Neural cell (in vitro differentiated cells): ENCODE measurements around the gene CERS1. TPM values are rescaled to one million over a fixed set of nuclear protein-coding genes. Genes with fewer than 3 reads are reported as not detected.

Experiments
- H2AFZ ChIP-seq: fragments of 200-600, 300-800 bp; sonication (generic), shearing (Covaris generic); 2 replicates; pipeline ENCODE4 v1.6.0; 2014; ENCODE audit warnings: low read depth, mild to moderate bottlenecking, antibody characterized with exemption, low read length, moderate library complexity
- H3F3A ChIP-seq: fragments of 200-600 bp; shearing (Covaris generic); 2 replicates; pipeline ENCODE4 v1.6.1; 2016; ENCODE audit warnings: mild to moderate bottlenecking, moderate library complexity, mixed read lengths, antibody characterized with exemption, low read length; ENCODE audit not compliant: insufficient read depth, poor library complexity, severe bottlenecking
- H3K27ac ChIP-seq: fragments of 200-600, 300-800 bp; sonication (generic), shearing (Covaris generic); 2 replicates; pipeline ENCODE4 v1.5.1; 2014; ENCODE audit warnings: mild to moderate bottlenecking, low read length, moderate library complexity
- H3K27me3 ChIP-seq: fragments of 300-800, 200-600 bp; sonication (generic), shearing (Covaris generic); 2 replicates; pipeline ENCODE4 v1.6.0; 2014; ENCODE audit warnings: mild to moderate bottlenecking, low read depth, low read length, moderate library complexity; ENCODE audit not compliant: insufficient read depth
- H3K36me3 ChIP-seq: fragments of 300-800, 200-600 bp; sonication (generic), shearing (Covaris generic); 2 replicates; pipeline ENCODE4 v1.5.1; 2014; ENCODE audit warnings: mild to moderate bottlenecking, antibody characterized with exemption, low read length, moderate library complexity; ENCODE audit not compliant: insufficient read depth
- H3K4me2 ChIP-seq: fragments of 300-800, 200-600 bp; sonication (generic), shearing (Covaris generic); 2 replicates; pipeline ENCODE4 v1.6.0; 2014; ENCODE audit warnings: mild to moderate bottlenecking, low read length
- H3K4me3 ChIP-seq: fragments of 300-800, 200-600 bp; sonication (generic), shearing (Covaris generic); 2 replicates; pipeline ENCODE4 v1.5.1; 2014; ENCODE audit warnings: mild to moderate bottlenecking, low read length, moderate library complexity
- H3K79me2 ChIP-seq: fragments of 200-600 bp; shearing (Covaris generic); replicated peaks from 2 replicates; pipeline ENCODE4 v1.6.0; 2014; ENCODE audit warnings: mild to moderate bottlenecking, low read length, moderate library complexity; ENCODE audit not compliant: insufficient read depth
- H3K9ac ChIP-seq: fragments of 300-800, 200-600 bp; sonication (generic), shearing (Covaris generic); 2 replicates; pipeline ENCODE4 v1.6.1; 2016; ENCODE audit warnings: mild to moderate bottlenecking, low read length, mixed read lengths
- H3K9me2 ChIP-seq: fragments of 200-600 bp; shearing (Covaris generic); 2 replicates; pipeline ENCODE4 v1.6.1; 2016; ENCODE audit warnings: mild to moderate bottlenecking, low read length, mixed read lengths; ENCODE audit not compliant: insufficient read depth
- H3K9me3 ChIP-seq: fragments of 200-600, 300-800 bp; sonication (generic), shearing (Covaris generic); 2 replicates; pipeline ENCODE4 v1.6.1; 2016; ENCODE audit warnings: mild to moderate bottlenecking, mixed run types, low read length, moderate library complexity, mixed read lengths
- H4K20me1 ChIP-seq: fragments of 200-600 bp; shearing (Covaris generic); 2 replicates; pipeline ENCODE4 v1.6.1; 2016; ENCODE audit warnings: mild to moderate bottlenecking, mixed run types; ENCODE audit not compliant: insufficient read depth
- EP300 ChIP-seq: fragments of 450-650 bp; conservative IDR thresholded peaks from 2 replicates; pipeline ENCODE4 v1.6.1; 2014; ENCODE audit warnings: antibody characterized with exemption, mild to moderate bottlenecking, moderate library complexity; ENCODE audit not compliant: poor library complexity, severe bottlenecking
- EZH2 ChIP-seq: fragments of 200-600, 300-800 bp; shearing (Covaris generic), sonication (generic); IDR thresholded peaks from 2 replicates; pipeline ENCODE4 v1.6.1; 2014; ENCODE audit warnings: antibody characterized with exemption, low read length, borderline replicate concordance, mild to moderate bottlenecking; ENCODE audit not compliant: insufficient read depth, poor library complexity, severe bottlenecking
- MXI1 ChIP-seq: fragments of 450-650 bp; conservative IDR thresholded peaks from 2 replicates; pipeline ENCODE4 v1.6.1; 2014; ENCODE audit warnings: antibody characterized with exemption, mild to moderate bottlenecking; ENCODE audit not compliant: poor library complexity, severe bottlenecking
- POLR2AphosphoS5 ChIP-seq: IDR thresholded peaks from 2 replicates; pipeline ENCODE4 v1.6.1; 2012
- RAD21 ChIP-seq: fragments of 450-650 bp; conservative IDR thresholded peaks from 2 replicates; pipeline ENCODE4 v1.6.1; 2014; ENCODE audit warnings: antibody characterized with exemption, mild to moderate bottlenecking, moderate library complexity
- REST ChIP-seq: IDR thresholded peaks from 2 replicates; pipeline ENCODE4 v1.6.1; 2012; ENCODE audit warnings: borderline replicate concordance
- SMC3 ChIP-seq: fragments of 450-650 bp; conservative IDR thresholded peaks from 2 replicates; pipeline ENCODE4 v1.6.1; 2014; ENCODE audit warnings: antibody characterized with exemption, mild to moderate bottlenecking, moderate library complexity; ENCODE audit not compliant: poor library complexity
- TAF1 ChIP-seq: IDR thresholded peaks from 2 replicates; pipeline ENCODE4 v1.6.1; 2012; ENCODE audit warnings: low read depth
- polyA plus RNA-seq: library from polyadenylated mRNA; depleted of rRNA; stranded (reverse); fragments of >200 nt; gene quantifications from 2 replicates; pipeline ENCODE4 v1.2.3, GENCODE V29; 2014
- TF ChIP-seq, protein P1 (sequence below): fragments of 450-650 bp; IDR thresholded peaks from 2 replicates; pipeline ENCODE4 v1.5.1; 2014; ENCODE audit warnings: antibody characterized with exemption, mild to moderate bottlenecking, moderate library complexity; ENCODE audit not compliant: poor library complexity, severe bottlenecking

Gene CERS1
- polyA plus RNA-seq, 1 donor from 2014 or later: 19.1 TPM

GRCh38 chr19:18847549-18848463, 48.2 kb downstream of the CERS1 start:
- Histone ChIP-seq H3K9me2 (no peaks in the 10 kb centered on the region), H3K36me3 (no peaks in the 10 kb centered on the region), H4K20me1 (peaks cover 5% of the 10 kb centered on the region), H3K4me2 (no peak overlapping the region), H3K27me3 (no peaks in the 10 kb centered on the region), H3K27ac (no peak overlapping the region), H3F3A (no peaks in the 10 kb centered on the region), H3K4me3 (no peak overlapping the region), H3K9me3 (no peaks in the 10 kb centered on the region), H3K9ac (no peak overlapping the region), H2AFZ (no peak overlapping the region), H3K79me2 (peaks cover 20% of the 10 kb centered on the region)
- TF ChIP-seq REST (no peak), TAF1 (no peak)

DNA sequence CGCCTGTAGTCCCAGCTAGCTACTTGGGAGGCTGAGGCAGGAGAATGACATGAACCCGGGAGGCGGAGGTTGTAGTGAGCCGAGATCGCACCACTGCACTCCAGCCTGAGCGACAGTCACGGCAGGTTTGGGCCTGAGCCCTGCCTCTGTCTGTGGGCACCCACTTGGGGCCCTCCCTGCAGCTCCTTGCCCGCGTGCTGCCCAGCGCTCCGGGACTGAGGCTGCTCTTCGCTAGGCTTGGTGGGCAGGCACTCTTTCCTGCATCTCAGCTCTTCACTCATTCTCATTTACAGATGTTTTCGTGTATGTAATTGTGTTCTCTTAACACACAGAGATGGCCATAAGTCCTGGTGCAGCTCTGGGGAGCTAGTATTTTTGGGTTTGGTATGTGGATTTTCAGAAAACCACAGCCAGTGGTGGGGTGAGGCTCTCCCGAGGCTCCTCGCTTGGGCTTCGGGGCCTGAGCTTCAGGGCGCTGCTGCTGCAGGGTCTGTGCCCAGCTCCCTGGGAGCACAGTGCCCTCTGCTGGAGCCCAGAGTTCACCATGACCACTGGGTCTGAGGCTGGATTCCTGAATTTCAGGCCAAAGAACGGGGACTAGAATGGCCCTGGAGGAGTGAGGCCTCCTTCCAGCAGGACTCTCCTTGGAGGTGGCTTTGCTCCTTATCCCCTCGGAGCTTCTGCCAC, 49.0 kb downstream of the CERS1 start:
- H3K27ac ChIP-seq: no peak overlapping the region
- peaks cover 5% of the 10 kb centered on the region for H4K20me1 ChIP-seq
- TF ChIP-seq MXI1 (no peak), SMC3 (peak; percentile 93), RAD21 (peak; percentile 90)
- TF ChIP-seq, protein P1, sequence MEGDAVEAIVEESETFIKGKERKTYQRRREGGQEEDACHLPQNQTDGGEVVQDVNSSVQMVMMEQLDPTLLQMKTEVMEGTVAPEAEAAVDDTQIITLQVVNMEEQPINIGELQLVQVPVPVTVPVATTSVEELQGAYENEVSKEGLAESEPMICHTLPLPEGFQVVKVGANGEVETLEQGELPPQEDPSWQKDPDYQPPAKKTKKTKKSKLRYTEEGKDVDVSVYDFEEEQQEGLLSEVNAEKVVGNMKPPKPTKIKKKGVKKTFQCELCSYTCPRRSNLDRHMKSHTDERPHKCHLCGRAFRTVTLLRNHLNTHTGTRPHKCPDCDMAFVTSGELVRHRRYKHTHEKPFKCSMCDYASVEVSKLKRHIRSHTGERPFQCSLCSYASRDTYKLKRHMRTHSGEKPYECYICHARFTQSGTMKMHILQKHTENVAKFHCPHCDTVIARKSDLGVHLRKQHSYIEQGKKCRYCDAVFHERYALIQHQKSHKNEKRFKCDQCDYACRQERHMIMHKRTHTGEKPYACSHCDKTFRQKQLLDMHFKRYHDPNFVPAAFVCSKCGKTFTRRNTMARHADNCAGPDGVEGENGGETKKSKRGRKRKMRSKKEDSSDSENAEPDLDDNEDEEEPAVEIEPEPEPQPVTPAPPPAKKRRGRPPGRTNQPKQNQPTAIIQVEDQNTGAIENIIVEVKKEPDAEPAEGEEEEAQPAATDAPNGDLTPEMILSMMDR: peak; percentile 87
- H3K9ac ChIP-seq: no peak overlapping the region
- no peaks in the 10 kb centered on the region for H3F3A ChIP-seq
- no peaks in the 10 kb centered on the region for H3K36me3 ChIP-seq
- H3K9me3 ChIP-seq: no peaks in the 10 kb centered on the region
- peaks cover 25% of the 10 kb centered on the region for H3K79me2 ChIP-seq
- no peak overlapping the region for H3K4me2 ChIP-seq
- H2AFZ ChIP-seq: no peak overlapping the region
- no peaks in the 10 kb centered on the region for H3K9me2 ChIP-seq
- H3K4me3 ChIP-seq: no peak overlapping the region
- no peaks in the 10 kb centered on the region for H3K27me3 ChIP-seq

DNA sequence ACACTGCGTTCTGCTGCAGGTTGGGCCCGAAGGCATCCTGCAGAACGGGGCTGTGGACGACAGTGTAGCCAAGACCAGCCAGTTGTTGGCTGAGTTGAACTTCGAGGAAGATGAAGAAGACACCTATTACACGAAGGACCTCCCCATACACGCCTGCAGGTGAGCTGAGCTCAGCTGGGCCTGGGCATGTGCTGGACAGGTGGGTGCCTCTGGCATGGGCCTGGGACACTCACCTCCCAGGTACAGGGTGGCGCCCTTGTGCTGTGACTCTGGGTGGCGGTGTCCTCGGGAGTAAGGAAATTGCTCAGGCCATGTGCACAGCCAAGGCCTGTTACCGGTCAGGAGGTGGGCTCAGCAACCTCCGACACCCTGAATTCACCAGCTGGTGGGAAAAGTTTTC, 50.0 kb downstream of the CERS1 start:
- Histone ChIP-seq H2AFZ (no peak overlapping the region), H3K4me2 (no peak overlapping the region), H3K4me3 (no peak overlapping the region), H3F3A (no peaks in the 10 kb centered on the region), H3K9ac (no peak overlapping the region), H3K79me2 (peaks cover 31% of the 10 kb centered on the region), H4K20me1 (peaks cover 5% of the 10 kb centered on the region), H3K36me3 (no peaks in the 10 kb centered on the region), H3K9me3 (no peaks in the 10 kb centered on the region), H3K9me2 (no peaks in the 10 kb centered on the region), H3K27ac (no peak overlapping the region), H3K27me3 (no peaks in the 10 kb centered on the region)
- TF ChIP-seq, protein P1: no peak
- TF ChIP-seq POLR2AphosphoS5 (no peak), EP300 (no peak), EZH2 (no peak), SMC3 (no peak)
